B cell (primary cell): Measurements from ENCODE around the gene LDLRAD1.

Source experiments
- EZH2 ChIP-seq: IDR thresholded peaks from 2 replicates; pipeline ENCODE4 v1.6.1; 2012; ENCODE audit warnings: borderline replicate concordance, low read depth, mild to moderate bottlenecking, moderate library complexity, low read length; ENCODE audit not compliant: insufficient read depth, poor library complexity, severe bottlenecking
- TF ChIP-seq, protein P1 (sequence below): fragments of 200-600 bp; IDR thresholded peaks from one replicate; pipeline ENCODE4 v1.8.0; 2022; ENCODE audit warnings: antibody characterized with exemption, mild to moderate bottlenecking

DNA sequence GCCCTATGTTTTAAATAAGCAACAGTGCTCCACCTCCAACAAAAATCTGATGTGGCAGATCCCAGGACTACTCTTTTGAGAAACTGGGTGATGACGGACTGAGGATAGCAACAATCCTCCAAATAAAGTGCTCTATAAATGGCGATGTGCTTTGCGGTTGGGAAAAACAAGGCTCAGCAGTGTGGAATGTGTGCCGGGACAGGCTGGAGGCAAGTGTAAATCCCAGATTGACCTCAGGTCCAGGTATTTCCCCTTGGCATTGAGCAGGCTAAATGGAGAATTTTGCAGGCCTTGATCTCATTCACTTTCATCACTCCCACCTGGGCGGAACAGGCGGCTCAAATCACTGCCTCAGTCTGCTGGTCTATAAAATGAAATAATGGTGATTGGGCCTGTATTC is 36.8 kb downstream of the LDLRAD1 start:
- TF ChIP-seq, protein P1, sequence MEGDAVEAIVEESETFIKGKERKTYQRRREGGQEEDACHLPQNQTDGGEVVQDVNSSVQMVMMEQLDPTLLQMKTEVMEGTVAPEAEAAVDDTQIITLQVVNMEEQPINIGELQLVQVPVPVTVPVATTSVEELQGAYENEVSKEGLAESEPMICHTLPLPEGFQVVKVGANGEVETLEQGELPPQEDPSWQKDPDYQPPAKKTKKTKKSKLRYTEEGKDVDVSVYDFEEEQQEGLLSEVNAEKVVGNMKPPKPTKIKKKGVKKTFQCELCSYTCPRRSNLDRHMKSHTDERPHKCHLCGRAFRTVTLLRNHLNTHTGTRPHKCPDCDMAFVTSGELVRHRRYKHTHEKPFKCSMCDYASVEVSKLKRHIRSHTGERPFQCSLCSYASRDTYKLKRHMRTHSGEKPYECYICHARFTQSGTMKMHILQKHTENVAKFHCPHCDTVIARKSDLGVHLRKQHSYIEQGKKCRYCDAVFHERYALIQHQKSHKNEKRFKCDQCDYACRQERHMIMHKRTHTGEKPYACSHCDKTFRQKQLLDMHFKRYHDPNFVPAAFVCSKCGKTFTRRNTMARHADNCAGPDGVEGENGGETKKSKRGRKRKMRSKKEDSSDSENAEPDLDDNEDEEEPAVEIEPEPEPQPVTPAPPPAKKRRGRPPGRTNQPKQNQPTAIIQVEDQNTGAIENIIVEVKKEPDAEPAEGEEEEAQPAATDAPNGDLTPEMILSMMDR = no peak
- no peak for TF ChIP-seq EZH2
